Pancreas (tissue), 10 donors: Measurements from ENCODE around the gene BRD7. TPM values are rescaled to one million over a fixed set of nuclear protein-coding genes. Genes with fewer than 3 reads are reported as not detected.

Source experiments
- ATAC-seq, 4 donors: fragments of 200-7000 bp; cut with Tn5 transposase; one replicate each; pipeline versions ENCODE4 v1.8.0 to v1.9.1; 2020; ENCODE audit warnings: mild to moderate bottlenecking in 4 of 4, moderate library complexity in 4 of 4
- DNase-seq, 6 donors: peaks; one replicate each; pipeline ENCODE4 v3.0.0-alpha.2; 2020
- FAIRE-seq: peaks from 2 replicates; lab custom pipeline; 2012; peaks lifted over from hg19 to GRCh38; lab: Jason Lieb, UNC
- H3K27ac ChIP-seq, 4 donors: fragments of 200-600 bp; sonication (generic); 1 replicate in 3 of 4; 2 replicates in 1 of 4; pipeline versions ENCODE4 v1.5.0 to v1.8.0; 2020
- H3K27me3 ChIP-seq, 4 donors: fragments of 200-600 bp; one replicate each; pipeline ENCODE4 v1.8.0; 2021
- H3K36me3 ChIP-seq, 3 donors: fragments of 200-600 bp; sonication (generic) in 1 of 3; one replicate each; pipeline versions ENCODE4 v1.5.0 to v1.8.0; 2020 to 2021
- H3K4me1 ChIP-seq, 3 donors: fragments of 200-600 bp; one replicate each; pipeline ENCODE4 v1.8.0; 2021
- H3K4me3 ChIP-seq, 4 donors: fragments of 200-600 bp; sonication (generic) in 2 of 4; one replicate each; pipeline versions ENCODE4 v1.5.0 to v1.8.0; 2020 to 2021
- H3K9me3 ChIP-seq, 4 donors: fragments of 200-600 bp; one replicate each; pipeline ENCODE4 v1.8.0; 2021
- CTCF ChIP-seq, 4 donors: fragments of 200-600 bp; sonication (generic) in 3 of 4; IDR thresholded peaks; one replicate each; pipeline versions ENCODE4 v1.5.0 to v1.8.0; 2021; ENCODE audit warnings: antibody characterized with exemption in 4 of 4
- WGBS, 2 donors: extraction: QIAGEN DNeasy Blood & Tissue Kit; methylation state at CpG; one replicate each; pipeline ENCODE4 v1.1.7; 2013; 5-methylcytosine and 5-hydroxymethylcytosine counted together
- intact Hi-C, 3 donors: fragments of 100-400 bp; cut with DNase I; formaldehyde crosslinking; loops; one replicate each; pipeline versions ENCODE4 v1.11.1 to v1.14.2; 2022
- polyA plus RNA-seq, 2 donors: library from polyadenylated mRNA; stranded (reverse); fragments of 200-250 nt; gene quantifications; one replicate each; pipeline ENCODE4 v1.2.3, GENCODE V29; 2013
- total RNA-seq, 6 donors: library from RNA; stranded (reverse); fragmentation: NEBNext Ultra II Directional in 4 of 6; extraction: Animal tissue kit (Norgen Biotek cat#: 25700) in 4 of 6; gene quantifications; one replicate each; pipeline versions ENCODE4 v1.2.1 to v1.2.4, GENCODE V29; 2021 to 2023
- donor health status: healthy with polysubstance abuse.
- donor health status: DM: no; HTN: no; CAD: no; lungs with moderate emphysema.
- donor health status: DM: no; HTN: no; CAD: no.
- donor health status: control.
- donor health status: control.
- donor health status: Bipolar disorder and iron deficiency.
- donor health status: DM: yes; HTN: yes; CAD: no.
- donor health status: DM: no; HTN: no; CAD: no.
- donor health status: DM: no; HTN: no; CAD: no.
- donor health status: DM: yes; HTN: yes; CAD: no.

Gene BRD7
- total and polyA plus RNA-seq, 8 donors: 23.4 to 40.4 (median 32.4) TPM

GRCh38 chr16:50408001-50408561 lies 39.3 kb upstream of the BRD7 start:
- Histone ChIP-seq H3K4me3 (no peak overlapping the region), H3K4me1 (no peaks in the 10 kb centered on the region), H3K27ac (no peak overlapping the region), H3K9me3 (no peaks in the 10 kb centered on the region), H3K27me3 (no peaks in the 10 kb centered on the region), H3K36me3 (no peaks in the 10 kb centered on the region)
- FAIRE-seq (no peak), ATAC-seq (no peak), DNase-seq (no peak)
- intact Hi-C loops: no loop called here
- WGBS, 2 donors: 54 to 55% methylated on average over 7 of the region's 7 CpGs
- no peak for TF ChIP-seq CTCF (IDR thresholded peaks at IDR 0.05)

- no peak for TF ChIP-seq CTCF (IDR thresholded peaks at IDR 0.05)
- no peaks in the 10 kb centered on the region for H3K36me3 ChIP-seq
Observed at GRCh38 chr16:50407351-50407750, 38.6 kb upstream of the BRD7 start.

GRCh38 chr16:50403491-50403890 lies 34.7 kb upstream of the BRD7 start:
- ATAC-seq (peak in 2 of 4 donors; percentile 15 to 31), DNase-seq (peak in 1 of 6 donors; percentile 24), FAIRE-seq (no peak)
- no peak overlapping the region for H3K4me3 ChIP-seq
- H3K27me3 ChIP-seq: no peaks in the 10 kb centered on the region
- H3K9me3 ChIP-seq: no peaks in the 10 kb centered on the region
- H3K36me3 ChIP-seq: no peaks in the 10 kb centered on the region
- intact Hi-C loops: no loop called here
- peaks cover 0 to 3% (median 0%) of the 10 kb centered on the region in 3 donors for H3K4me1 ChIP-seq
- no peak for TF ChIP-seq CTCF (IDR thresholded peaks at IDR 0.05)
- no peak overlapping the region for H3K27ac ChIP-seq
- WGBS, 2 donors: 65 to 69% methylated on average over 12 of the region's 12 CpGs

More at GRCh38 chr16:50407351-50407750, 38.6 kb upstream of the BRD7 start:
- WGBS, 2 donors: 77 to 84% methylated on average over 5 of the region's 5 CpGs
- no peak for ATAC-seq
- no peaks in the 10 kb centered on the region for H3K27me3 ChIP-seq
- FAIRE-seq: no peak
- no peaks in the 10 kb centered on the region for H3K4me1 ChIP-seq
- no peaks in the 10 kb centered on the region for H3K9me3 ChIP-seq
- no peak overlapping the region for H3K4me3 ChIP-seq
- no peak overlapping the region for H3K27ac ChIP-seq
- intact Hi-C loops: no loop called here
- no peak for DNase-seq

- H3K36me3 ChIP-seq: no peaks in the 10 kb centered on the region
- 79 to 81% methylated on average over 9 of the region's 9 CpGs for WGBS, 2 donors
- no peak for TF ChIP-seq CTCF (IDR thresholded peaks at IDR 0.05)
- no peak for DNase-seq
- ATAC-seq: no peak
- H3K9me3 ChIP-seq: no peaks in the 10 kb centered on the region
- FAIRE-seq: no peak
- H3K27me3 ChIP-seq: no peaks in the 10 kb centered on the region
- H3K4me3 ChIP-seq: no peak overlapping the region
- no peak overlapping the region for H3K27ac ChIP-seq
- peaks cover 0 to 3% (median 0%) of the 10 kb centered on the region in 3 donors for H3K4me1 ChIP-seq
- intact Hi-C loops: no loop called here
Observed at GRCh38 chr16:50402298-50402895, 33.6 kb upstream of the BRD7 start.

- no peaks in the 10 kb centered on the region for H3K27me3 ChIP-seq
- intact Hi-C loops: no loop called here
- no peak overlapping the region for H3K27ac ChIP-seq
- FAIRE-seq (no peak), DNase-seq (no peak), ATAC-seq (no peak)
- WGBS, 2 donors: 77 to 78% methylated on average over 5 of the region's 5 CpGs
- TF ChIP-seq CTCF (IDR thresholded peaks at IDR 0.05): no peak
- no peaks in the 10 kb centered on the region for H3K9me3 ChIP-seq
- H3K4me3 ChIP-seq: no peak overlapping the region
- H3K4me1 ChIP-seq: peaks cover 0 to 3% (median 0%) of the 10 kb centered on the region in 3 donors
- no peaks in the 10 kb centered on the region for H3K36me3 ChIP-seq
Observed at GRCh38 chr16:50401355-50401754, 32.6 kb upstream of the BRD7 start.
